ENCODE measurements around the gene MMP1.

MMP1 gene

GRCh38 chr11:102793677-102794290, 4.2 kb downstream of the MMP1 start:
- Histone ChIP-seq H3K27me3 (ENCODE audit: insufficient read depth, low read length, poor library complexity) (no peaks in the 10 kb centered on the region), H3K4me3 (ENCODE audit: low read depth in 1 of 2, low read length in 2 of 2) (no peak overlapping the region), H3K79me2 (ENCODE audit: insufficient read depth, low read length) (no peaks in the 10 kb centered on the region), H3K4me1 (ENCODE audit: insufficient read depth, low read length) (no peaks in the 10 kb centered on the region), H3K4me2 (ENCODE audit: insufficient read depth, low read length) (no peak overlapping the region), H3K9me3 (ENCODE audit: insufficient read depth, low read length, severe bottlenecking) (no peaks in the 10 kb centered on the region), H3K9ac (ENCODE audit: low read depth, low read length) (no peak overlapping the region), H3K27ac (ENCODE audit: low read length) (no peak overlapping the region), H3K36me3 (ENCODE audit: insufficient read depth, low read length) (no peaks in the 10 kb centered on the region), H4K20me1 (ENCODE audit: insufficient read depth, low read length) (no peaks in the 10 kb centered on the region), H2AFZ (ENCODE audit: low read depth, low read length) (no peak overlapping the region)
- TF ChIP-seq CTCF (IDR thresholded peaks at IDR 0.05; ENCODE audit: borderline replicate concordance, extremely low read depth, low read length, poor library complexity, severe bottlenecking) = no peak
- TF ChIP-seq EZH2 (IDR thresholded peaks at IDR 0.05; ENCODE audit: borderline replicate concordance, low read depth, low read length, severe bottlenecking) = no peak
- no peak for ATAC-seq (ENCODE audit: insufficient read depth, low read depth)
- no peak for DNase-seq

GRCh38 chr11:102792604-102793003, 5.4 kb downstream of the MMP1 start:
- H3K9ac ChIP-seq (ENCODE audit: low read depth, low read length) = no peak overlapping the region
- TF ChIP-seq CTCF (IDR thresholded peaks at IDR 0.05; ENCODE audit: borderline replicate concordance, extremely low read depth, low read length, poor library complexity, severe bottlenecking) (no peak), EZH2 (IDR thresholded peaks at IDR 0.05; ENCODE audit: borderline replicate concordance, low read depth, low read length, severe bottlenecking) (no peak)
- H3K27me3 ChIP-seq (ENCODE audit: insufficient read depth, low read length, poor library complexity) = no peaks in the 10 kb centered on the region
- no peak overlapping the region for H2AFZ ChIP-seq (ENCODE audit: low read depth, low read length)
- H3K4me2 ChIP-seq (ENCODE audit: insufficient read depth, low read length) = no peak overlapping the region
- no peaks in the 10 kb centered on the region for H3K36me3 ChIP-seq (ENCODE audit: insufficient read depth, low read length)
- DNase-seq (no peak), ATAC-seq (ENCODE audit: insufficient read depth, low read depth) (no peak)
- H3K79me2 ChIP-seq (ENCODE audit: insufficient read depth, low read length) = no peaks in the 10 kb centered on the region
- no peak overlapping the region for H3K27ac ChIP-seq (ENCODE audit: low read length)
- no peaks in the 10 kb centered on the region for H4K20me1 ChIP-seq (ENCODE audit: insufficient read depth, low read length)
- no peaks in the 10 kb centered on the region for H3K4me1 ChIP-seq (ENCODE audit: insufficient read depth, low read length)
- no peaks in the 10 kb centered on the region for H3K9me3 ChIP-seq (ENCODE audit: insufficient read depth, low read length, severe bottlenecking)
- H3K4me3 ChIP-seq (ENCODE audit: low read depth in 1 of 2, low read length in 2 of 2) = no peak overlapping the region

GRCh38 chr11:102791271-102792036, 6.5 kb downstream of the MMP1 start:
- ATAC-seq (ENCODE audit: insufficient read depth, low read depth) = no peak
- Histone ChIP-seq H3K27ac (ENCODE audit: low read length) (no peak overlapping the region), H2AFZ (ENCODE audit: low read depth, low read length) (no peak overlapping the region), H3K4me3 (ENCODE audit: low read depth in 1 of 2, low read length in 2 of 2) (no peak overlapping the region), H3K4me2 (ENCODE audit: insufficient read depth, low read length) (no peak overlapping the region), H3K79me2 (ENCODE audit: insufficient read depth, low read length) (no peaks in the 10 kb centered on the region), H3K27me3 (ENCODE audit: insufficient read depth, low read length, poor library complexity) (no peaks in the 10 kb centered on the region), H3K4me1 (ENCODE audit: insufficient read depth, low read length) (no peaks in the 10 kb centered on the region), H3K9ac (ENCODE audit: low read depth, low read length) (no peak overlapping the region), H3K9me3 (ENCODE audit: insufficient read depth, low read length, severe bottlenecking) (no peaks in the 10 kb centered on the region), H4K20me1 (ENCODE audit: insufficient read depth, low read length) (no peaks in the 10 kb centered on the region), H3K36me3 (ENCODE audit: insufficient read depth, low read length) (no peaks in the 10 kb centered on the region)
- no peak for DNase-seq
- TF ChIP-seq EZH2 (IDR thresholded peaks at IDR 0.05; ENCODE audit: borderline replicate concordance, low read depth, low read length, severe bottlenecking) = no peak
- TF ChIP-seq CTCF (IDR thresholded peaks at IDR 0.05; ENCODE audit: borderline replicate concordance, extremely low read depth, low read length, poor library complexity, severe bottlenecking) = no peak

All from DND-41 (cell line).